ENCODE results near the gene TRIM63.

Gene TRIM63

GRCh38 chr1:26057189-26057588 lies 10.2 kb downstream of the TRIM63 start:
- DNase-seq (ENCODE audit: low read depth in 3 of 3): no peak

- no peak for DNase-seq (ENCODE audit: low read depth in 3 of 3)
Measured at GRCh38 chr1:26055041-26055440, 12.4 kb downstream of the TRIM63 start.

GRCh38 chr1:26053718-26054560 lies 13.5 kb downstream of the TRIM63 start:
- DNase-seq (ENCODE audit: low read depth in 3 of 3): no peak

GRCh38 chr1:26050248-26050640 lies 17.2 kb downstream of the TRIM63 start:
- DNase-seq (ENCODE audit: low read depth in 3 of 3): no peak

- no peak for DNase-seq (ENCODE audit: low read depth in 3 of 3)
Measured at GRCh38 chr1:26049531-26050247, 17.7 kb downstream of the TRIM63 start.

- DNase-seq (ENCODE audit: low read depth in 3 of 3): no peak
Measured at GRCh38 chr1:26047278-26047874, 20.1 kb downstream of the TRIM63 start.

GRCh38 chr1:26046246-26047095 lies 21.0 kb downstream of the TRIM63 start:
- DNase-seq (ENCODE audit: low read depth in 3 of 3): no peak

GRCh38 chr1:26045722-26046245 lies 21.6 kb downstream of the TRIM63 start, which contains the start of gene SLC30A2:
SLC30A2 (minus strand) TSS chr1:26046118; CDS start chr1:26045896, 222 bp downstream.
- no peak for DNase-seq (ENCODE audit: low read depth in 3 of 3)

- DNase-seq (ENCODE audit: low read depth in 3 of 3): no peak
Measured at GRCh38 chr1:26044971-26045721, 22.3 kb downstream of the TRIM63 start.

GRCh38 chr1:26044414-26044813 lies 23.0 kb downstream of the TRIM63 start:
- no peak for DNase-seq (ENCODE audit: low read depth in 3 of 3)

GRCh38 chr1:26043765-26044164 lies 23.7 kb downstream of the TRIM63 start:
- no peak for DNase-seq (ENCODE audit: low read depth in 3 of 3)

- DNase-seq (ENCODE audit: low read depth in 3 of 3): no peak
Measured at GRCh38 chr1:26041978-26042377, 25.5 kb downstream of the TRIM63 start.

- DNase-seq (ENCODE audit: low read depth in 3 of 3): no peak
Measured at GRCh38 chr1:26041401-26041800, 26.0 kb downstream of the TRIM63 start.

- DNase-seq (ENCODE audit: low read depth in 3 of 3): no peak
Measured at GRCh38 chr1:26038904-26039303, 28.5 kb downstream of the TRIM63 start.

GRCh38 chr1:26038477-26038876 lies 29.0 kb downstream of the TRIM63 start:
- DNase-seq (ENCODE audit: low read depth in 3 of 3): no peak

GRCh38 chr1:26037904-26038303 lies 29.5 kb downstream of the TRIM63 start:
- DNase-seq (ENCODE audit: low read depth in 3 of 3): no peak

GRCh38 chr1:26036756-26037281 lies 30.6 kb downstream of the TRIM63 start:
- no peak for DNase-seq (ENCODE audit: low read depth in 3 of 3)

- DNase-seq (ENCODE audit: low read depth in 3 of 3): peak; percentile 54 to 68 (median 59)
Measured at GRCh38 chr1:26035959-26036755, 31.3 kb downstream of the TRIM63 start.

GRCh38 chr1:26035203-26035958 lies 32.0 kb downstream of the TRIM63 start:
- peak; percentile 84 to 91 (median 88) for DNase-seq (ENCODE audit: low read depth in 3 of 3)
